ENCODE measurements around the gene HMGN4.
A peak's percentile ranks its signal among the peaks of the same experiment; 100 is the strongest.
"Not testable (repeated sequence)": the region's sequence is repeated elsewhere in the genome, so short reads cannot be mapped to it uniquely, and the experiment has no call there.

The HMGN4 gene
- total RNA-seq, result 72.4 reads per million, percentile 76 among the genes with 10 or more reads in this experiment

DNA sequence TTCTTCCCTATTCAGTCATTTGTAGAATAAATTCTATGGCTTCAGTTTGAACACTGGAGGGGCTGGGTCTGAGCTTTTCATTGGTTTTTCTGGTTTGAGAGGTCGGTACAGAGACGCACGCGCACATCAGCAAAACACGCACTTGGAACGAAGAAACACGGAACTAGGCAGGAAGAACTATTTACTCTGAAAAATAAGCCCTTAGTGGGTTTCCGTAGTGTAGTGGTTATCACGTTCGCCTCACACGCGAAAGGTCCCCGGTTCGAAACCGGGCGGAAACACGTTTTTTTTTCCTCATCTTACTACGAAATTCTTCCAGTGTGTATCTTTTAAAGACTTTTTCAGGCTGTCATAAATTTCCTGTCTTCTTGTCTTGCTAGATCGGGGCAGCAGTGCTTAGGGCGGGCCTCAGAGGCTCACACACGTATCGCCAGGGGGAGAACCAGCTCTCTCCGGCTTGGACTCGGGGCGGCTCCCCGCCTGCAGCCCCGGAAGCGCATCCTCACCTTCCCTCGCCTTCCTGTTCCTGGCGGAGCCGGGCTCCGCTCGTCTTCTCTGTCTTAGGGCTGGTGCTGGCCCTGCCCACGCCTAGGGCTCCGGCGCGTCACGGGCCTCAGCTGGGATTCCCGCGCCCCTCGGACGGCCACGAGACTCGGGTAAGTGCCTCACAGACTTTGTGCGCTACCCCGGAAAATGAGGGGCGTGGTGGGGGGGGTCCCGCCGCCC, at the start of gene HMGN4:
Gene HMGN4 (plus strand): TSS at position 521 of the 726 bp plus-strand sequence. CDS start 6,841 bp downstream, outside the sequence.
- DNase-seq, result peak; percentile 76

DNA sequence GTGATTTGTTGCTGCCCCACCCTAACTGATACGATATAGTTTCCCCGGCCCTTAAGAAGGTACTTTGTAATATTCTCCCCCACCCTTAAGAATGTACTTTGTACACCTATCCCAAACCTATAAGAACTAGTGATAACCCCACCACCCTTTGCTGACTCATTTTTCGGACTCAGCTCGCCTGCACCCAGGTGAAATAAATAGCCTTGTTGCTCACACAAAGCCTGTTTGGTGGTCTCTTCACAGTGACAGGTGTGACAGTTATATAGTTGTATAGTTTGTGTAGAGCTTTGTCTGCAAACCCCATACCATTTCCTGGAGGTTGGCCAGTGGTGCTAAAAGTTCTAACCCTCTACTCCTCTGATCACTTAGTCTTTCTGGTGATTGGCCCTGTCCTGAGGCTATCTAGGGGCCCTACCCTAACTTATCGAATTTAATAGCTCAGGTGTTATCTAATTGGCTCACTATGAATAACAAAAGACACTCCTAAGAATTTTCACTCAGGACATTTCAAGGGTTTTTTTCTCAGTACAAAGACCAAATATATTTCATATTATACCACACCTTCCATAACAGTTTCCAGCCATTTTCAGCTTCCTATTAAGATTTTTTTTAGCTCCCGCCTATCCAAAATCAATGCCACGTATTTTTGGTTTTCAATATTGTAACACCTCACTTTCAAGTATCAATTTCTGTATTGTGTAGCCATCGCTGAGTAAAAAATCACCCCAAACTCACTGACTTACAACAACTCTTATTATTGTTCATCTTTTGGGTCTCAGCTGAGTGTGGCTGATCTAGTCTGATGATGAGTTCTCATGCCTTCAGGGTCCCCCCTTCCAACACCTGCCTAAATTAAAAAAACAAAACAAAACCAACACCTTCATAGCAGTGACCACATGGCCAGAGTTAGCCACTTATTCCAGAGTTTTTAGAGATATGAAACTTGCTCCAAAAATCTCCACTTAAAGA, 47.9 kb upstream of the HMGN4 start:
- no peak for DNase-seq

DNA sequence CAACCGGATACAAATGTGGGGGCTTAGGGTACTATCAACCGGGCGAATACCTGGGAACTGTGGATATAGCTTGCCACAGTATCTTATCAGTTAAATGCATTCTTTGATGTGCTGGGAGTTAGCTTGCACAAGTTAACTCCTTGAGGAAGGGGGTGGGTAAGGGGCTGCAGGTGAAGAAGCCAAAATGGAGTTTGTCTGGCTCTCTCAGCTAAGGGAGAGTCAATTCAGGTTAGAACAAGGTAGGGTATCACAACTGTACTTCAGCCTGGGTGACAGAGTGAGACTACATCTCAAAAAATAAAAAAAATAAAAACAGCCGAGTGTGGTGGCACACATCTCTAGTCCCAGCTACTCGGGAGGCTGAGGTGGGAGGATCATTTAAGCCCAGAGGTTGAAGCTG, 46.6 kb upstream of the HMGN4 start:
- DNase-seq, result no peak

DNA sequence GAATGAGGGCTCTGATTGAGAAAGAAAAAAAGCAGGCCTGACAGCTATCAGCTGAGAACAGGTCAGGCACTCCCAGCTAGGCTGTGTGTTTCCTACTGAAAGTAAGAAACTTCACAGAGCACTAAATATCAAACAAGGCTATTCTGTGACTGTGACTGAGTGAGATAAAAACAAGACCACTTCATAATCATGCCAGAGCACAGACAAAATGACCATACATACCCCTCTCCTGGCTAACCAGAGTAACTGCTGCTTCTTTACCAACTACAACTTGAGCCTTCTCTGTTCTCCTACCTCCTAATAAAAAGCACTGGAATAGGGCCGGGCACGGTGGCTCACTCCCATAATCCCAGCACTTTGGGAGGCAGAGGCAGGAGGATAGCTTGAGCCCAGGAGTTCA, 44.9 kb upstream of the HMGN4 start:
- DNase-seq, result no peak

DNA sequence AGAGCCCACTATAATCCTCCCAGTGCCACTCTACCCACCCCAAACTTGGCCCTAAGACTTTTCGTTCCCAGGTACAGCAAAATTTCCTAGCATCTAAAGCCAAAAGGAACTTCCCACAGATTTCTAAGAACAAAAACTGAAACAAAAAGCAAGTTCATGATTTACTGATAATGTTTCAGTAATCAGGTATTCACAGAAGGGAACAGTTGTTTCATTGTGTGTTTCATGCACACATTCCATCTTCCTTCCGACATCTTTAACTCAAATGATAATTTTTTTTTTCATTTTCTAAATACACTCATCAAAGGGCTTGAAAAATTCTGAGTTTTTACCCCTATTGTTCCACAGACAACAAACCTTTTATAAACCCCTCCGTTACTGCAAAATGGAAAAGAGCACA, 44.0 kb upstream of the HMGN4 start:
- no peak for DNase-seq

DNA sequence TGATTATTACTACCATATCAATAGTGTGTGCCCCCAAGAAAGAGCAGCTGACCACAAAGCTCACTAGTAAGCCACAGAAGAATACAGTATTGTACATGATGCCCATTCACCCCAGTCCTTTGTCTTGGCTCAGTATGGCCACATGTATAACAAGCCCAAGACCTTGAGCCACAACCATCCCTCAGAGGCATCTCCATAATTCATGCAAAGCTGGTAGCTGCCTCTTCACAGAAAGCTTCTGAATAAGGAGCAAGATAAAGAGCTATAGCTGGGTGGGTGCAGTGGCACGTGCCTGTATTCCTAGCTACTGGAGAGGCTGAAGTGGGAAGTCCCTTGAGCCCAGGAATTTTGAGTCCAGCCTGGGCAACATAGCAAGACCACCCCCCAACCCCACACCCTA, 42.9 kb upstream of the HMGN4 start:
- no peak for DNase-seq

DNA sequence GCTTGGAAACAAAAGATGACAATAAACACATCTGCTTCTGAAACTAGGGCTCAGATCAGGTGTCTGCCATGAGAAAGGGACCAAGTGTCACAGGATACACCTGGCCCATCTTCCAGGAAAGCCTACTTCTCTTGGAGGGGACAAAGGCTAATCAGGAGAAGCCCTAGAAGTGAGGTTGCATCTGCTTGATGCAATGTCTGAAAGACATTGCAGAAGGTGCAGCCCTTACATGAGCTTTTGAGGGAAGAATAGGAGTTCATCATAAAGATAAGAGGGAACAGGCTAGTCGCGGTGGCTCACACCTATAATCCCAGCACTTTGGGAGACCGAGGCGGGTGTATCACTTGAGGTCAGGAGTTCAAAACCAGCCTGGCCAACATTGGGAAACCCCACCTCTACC, 40.6 kb upstream of the HMGN4 start:
- DNase-seq, result no peak

DNA sequence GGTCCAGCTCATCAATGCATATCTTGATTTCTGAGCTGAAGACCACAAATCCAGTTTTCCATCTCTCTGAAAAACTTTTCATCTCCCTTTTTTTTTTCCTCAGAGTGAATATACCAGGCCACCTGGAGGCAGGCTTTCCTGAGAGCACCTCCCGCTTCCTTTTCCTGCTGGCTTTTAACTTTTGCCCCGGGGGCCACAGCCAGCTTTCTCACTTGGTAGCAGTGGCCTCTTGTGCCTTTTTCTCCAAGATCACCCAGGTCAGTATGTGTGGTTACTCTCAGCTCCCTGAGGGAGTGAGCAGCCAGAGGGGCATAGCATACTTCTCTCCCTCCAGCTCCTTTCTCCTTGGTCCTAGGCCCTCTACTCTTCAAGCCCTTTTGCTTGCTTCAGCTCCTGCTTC, 38.1 kb upstream of the HMGN4 start, which contains the start of gene BTN1A1:
Gene BTN1A1 (plus strand): TSS at position 202 of the 400 bp plus-strand sequence. CDS start 984 bp downstream, outside the sequence.
- DNase-seq, result no peak

DNA sequence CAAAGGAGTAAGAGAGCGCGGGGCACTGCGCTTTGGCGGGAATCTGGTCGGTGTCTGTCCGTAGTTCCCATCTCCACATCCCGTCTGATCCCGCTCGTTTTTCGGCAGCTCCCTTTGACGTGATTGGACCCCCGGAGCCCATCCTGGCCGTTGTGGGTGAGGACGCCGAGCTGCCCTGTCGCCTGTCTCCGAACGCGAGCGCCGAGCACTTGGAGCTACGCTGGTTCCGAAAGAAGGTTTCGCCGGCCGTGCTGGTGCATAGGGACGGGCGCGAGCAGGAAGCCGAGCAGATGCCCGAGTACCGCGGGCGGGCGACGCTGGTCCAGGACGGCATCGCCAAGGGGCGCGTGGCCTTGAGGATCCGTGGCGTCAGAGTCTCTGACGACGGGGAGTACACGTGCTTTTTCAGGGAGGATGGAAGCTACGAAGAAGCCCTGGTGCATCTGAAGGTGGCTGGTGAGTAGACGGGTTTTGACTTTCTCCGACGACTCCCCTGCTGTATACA, 36.6 kb upstream of the HMGN4 start:
- DNase-seq, result peak; percentile 11

DNA sequence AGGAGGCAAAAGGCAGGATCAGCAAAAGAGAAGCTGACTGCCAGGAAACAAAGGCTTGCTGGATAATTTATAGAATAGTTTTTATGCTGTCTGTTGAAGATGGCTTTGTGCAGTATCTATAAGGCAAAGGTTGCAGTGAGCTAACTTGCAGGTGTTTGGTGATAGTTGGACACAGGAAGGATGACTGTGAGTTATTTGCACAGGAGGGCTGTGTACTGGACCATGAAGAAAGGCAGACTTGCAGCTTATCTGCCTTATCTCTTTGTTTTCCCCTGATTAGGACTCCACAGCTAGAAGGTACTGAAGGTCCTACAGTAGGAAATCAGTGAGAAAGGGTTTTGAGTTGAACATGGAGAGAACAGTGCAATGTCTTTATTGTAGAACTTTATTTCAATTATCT, 36.0 kb upstream of the HMGN4 start:
- no peak for DNase-seq

DNA sequence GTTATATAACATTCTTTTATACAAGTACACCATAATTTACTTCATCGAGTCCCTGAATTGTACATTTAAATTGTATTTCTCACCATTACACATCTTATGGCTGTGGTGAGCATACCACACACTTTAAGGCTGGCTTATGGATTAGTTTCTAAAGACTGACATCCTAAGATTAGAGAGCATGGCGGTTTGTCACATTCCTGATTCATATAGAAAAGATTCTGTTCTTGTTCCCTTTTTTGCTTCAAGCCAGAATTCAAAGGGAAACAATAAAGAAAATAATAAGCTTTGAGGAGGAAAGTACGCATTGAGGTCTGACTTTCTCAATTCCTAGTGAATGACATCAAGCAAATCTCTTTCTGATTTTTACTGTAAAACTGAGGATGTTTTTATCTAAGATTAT, 35.5 kb upstream of the HMGN4 start:
- DNase-seq, result no peak

DNA sequence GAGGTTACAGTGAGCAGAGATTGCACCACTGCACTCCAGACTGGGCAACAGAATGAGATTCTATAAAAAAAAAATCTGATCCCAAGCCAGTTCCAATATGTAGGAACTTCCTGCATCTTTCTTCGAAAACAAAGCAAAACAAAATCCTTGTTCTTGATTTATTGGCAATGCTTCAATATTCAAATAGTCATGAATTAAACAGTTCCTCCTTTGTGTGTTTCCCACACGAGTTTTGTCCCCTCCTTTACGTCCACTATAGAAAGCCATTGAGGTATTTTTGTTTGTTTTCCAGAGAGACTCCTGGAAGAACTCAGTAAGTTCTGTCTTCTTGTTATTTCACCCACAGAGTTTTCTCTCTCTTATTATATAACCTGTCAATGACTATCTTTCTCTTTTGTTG, 30.5 kb upstream of the HMGN4 start:
- DNase-seq, result no peak

DNA sequence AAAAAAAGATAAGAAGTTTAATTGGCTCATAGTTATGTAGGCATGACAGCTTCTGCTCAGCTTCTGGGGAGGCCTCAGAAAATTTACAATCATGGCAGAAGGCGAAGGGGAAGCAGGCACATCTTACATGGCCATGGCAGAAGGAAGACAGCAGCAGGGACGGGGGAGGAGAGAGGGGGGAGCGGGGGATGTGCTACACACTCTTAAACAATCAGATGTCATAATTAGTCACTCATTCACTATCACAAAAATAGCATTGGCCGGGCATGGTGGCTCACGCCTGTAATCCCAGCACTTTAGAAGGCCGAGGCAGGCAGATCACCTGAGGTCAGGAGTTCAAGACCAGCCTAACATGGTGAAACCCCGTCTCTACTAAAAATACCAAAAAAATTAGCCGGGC, 27.1 kb upstream of the HMGN4 start:
- not testable (repeated sequence) for DNase-seq

DNA sequence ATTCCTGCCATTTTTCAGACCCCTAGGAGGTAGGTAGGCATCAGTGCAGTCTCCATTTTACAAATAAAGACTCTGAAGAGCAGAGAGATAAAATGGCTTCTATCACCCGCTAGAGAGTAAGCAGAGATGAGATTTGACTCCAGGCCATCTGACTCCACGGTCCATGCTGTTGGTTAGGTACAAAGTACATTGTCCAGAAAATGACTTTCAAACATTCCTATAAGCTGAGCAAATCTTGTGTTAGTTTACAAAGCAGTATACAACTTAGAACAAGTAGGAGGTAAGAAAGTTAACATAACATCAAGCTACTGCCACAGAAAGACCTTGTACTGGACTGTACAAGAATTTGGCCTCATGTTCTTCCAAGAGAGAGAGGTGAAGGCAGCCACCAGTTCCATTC, 23.2 kb upstream of the HMGN4 start:
- no peak for DNase-seq

DNA sequence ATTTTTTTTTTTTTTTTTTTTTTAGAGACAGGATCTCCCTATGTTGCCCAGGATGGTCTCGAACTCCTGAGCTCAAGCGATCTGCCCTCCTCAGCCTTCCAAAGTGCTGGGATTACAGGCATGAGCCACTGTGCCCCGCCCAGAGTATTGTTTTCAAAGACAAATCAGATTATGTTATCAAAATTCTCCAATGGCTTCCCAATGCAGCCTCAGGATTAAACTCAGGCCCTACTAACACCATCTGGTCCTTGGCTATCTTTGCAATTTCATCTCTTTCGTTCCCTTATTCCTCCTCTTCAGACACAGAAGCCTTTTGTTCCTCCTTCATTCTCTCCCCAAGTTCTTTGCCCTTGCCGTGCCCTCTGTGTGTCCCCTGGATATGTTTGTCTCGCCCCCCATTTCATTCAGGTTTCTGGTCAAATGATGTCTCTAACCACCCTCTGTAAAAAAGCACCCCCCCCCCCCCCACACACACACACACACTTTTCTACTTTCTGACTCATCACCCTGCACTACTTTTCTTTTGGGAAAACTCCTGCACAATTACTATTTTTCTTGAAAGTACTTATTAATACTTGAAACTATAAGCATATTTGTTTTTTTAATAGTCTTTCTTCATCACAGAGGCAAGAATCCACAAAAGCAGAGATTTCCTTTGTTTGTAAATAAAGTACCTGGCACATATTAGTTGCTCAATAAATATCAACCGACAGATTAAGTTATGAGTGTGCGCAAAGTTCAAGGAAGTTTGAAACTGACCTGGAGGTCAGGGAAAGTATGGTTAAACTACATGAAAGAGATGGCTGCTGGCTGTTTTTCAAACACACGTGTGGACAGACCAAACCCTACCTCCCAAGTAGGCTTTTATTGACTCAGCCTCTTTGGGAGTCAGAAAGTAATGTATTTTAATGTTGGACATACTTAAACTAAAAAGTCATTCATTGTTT, 21.4 kb upstream of the HMGN4 start:
- DNase-seq, result no peak

DNA sequence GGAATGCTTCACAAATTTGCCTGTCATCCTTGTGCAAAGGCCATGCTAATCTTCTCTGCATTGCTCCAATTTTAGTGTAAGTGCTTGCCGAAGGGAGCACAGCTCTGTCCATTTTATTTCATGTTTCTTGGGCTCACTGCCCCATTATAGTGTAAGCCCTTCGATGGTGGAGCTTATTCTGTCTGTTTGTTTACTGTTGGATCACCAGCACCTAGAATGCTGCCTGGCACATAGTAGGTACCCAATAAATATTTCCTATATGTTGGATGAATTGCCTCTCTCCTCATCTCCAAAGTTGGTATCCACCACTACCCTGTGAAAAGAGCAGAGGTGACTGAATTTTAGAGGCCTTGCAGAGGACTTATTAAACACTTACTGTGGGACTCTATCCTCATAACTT, 18.8 kb upstream of the HMGN4 start:
- no peak for DNase-seq

DNA sequence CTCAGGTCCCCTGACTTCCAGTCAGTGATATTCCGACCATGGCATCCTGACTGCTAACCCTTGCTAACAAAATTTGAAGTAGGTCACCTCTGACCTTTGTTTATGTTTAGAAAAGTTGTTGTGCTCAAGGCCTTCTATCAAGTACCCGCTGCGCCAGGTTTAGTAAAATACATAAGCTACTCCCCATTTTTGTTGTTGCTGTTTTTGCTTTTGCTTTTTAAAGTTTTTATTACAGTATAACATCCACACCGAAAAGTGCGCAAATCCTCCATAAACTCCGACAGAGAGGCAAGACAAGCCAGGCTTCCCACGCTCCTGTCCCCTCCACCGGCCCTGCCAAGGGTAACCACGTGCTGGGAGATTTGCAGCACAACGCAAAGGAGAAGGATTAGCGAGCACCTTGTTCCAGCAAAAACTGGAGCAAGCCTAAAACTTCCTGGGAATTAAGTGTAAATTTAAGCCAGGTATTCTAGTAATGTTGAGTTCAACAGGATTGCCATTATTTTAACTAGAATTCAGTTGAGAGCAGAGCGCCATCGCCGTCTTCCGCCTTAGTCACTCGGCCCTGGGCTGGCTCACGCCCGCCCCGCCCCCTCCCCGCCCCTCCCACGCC, 17.8 kb upstream of the HMGN4 start:
- DNase-seq, result no peak

DNA sequence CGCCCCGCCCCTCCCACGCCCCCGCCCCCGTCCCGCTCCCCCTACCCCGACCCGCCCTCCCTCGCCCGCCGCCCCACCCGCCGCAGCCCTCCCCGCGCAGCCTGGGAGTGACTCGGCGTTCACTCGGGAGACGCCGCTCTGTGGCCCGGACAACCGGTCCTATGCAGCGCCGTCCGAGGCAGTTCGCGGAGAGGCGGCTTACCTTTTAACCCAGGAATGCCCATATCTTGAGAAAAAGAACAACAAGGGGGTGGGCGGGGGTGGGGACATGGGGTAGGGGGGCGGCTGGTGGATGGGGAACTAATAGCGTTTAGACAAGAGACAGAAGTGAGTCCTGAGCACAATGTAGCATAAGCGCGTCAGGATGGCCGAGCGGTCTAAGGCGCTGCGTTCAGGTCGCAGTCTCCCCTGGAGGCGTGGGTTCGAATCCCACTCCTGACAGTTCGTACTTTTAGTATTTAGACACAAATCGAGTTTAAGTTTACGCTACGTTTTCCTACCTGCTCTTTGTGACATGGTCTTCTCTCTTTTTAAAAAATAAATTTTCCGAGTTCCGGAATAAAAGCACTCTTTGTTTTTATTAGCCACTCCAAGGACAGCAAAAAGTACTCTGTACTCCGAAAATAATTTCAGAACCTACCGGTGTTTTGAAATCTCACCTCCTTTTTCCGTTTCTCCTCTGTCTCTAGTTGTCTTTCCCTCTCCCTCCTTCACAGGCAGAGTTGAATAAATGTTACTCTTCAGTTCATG, 17.1 kb upstream of the HMGN4 start:
- peak; percentile 82 for DNase-seq

DNA sequence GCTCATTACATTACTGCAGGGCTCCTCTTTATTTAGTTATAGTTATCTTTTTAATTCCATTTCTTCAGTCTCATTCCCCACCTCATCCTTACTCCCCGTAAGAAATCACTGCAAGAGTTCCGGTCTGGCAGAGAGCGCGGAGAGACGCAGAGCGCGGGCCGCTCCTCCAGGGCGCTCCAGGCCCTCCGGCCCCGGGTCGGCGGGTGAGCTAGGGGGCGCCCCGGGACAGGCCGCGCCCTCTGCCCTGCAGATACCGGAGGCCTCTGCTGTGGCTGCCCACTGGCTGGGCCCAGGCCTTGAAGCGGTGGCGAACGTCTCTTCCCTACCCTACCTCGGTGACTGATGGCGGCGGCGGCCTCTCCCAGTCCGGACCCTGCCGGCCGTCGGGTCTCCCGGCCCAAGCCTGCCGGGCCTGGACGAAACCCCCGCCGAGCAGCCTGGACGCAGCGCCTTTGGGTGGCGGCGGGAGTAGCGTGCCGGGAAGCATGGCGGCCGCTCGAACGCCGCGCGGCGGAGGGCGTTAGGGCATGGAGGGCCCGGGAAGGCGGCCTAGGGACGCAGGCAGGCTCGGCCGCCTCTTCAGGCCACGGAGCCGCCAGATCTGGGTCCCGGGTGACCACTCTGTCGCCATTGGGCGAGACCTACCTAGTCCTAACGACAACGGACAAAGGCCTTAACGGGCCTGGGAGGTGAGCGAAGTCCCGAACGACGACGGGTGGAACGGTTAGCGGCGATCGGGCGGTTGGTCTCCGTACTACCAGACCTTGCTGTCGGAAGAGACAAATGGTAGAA, 16.4 kb upstream of the HMGN4 start:
- peak; percentile 46 for DNase-seq
